Hematopoietic multipotent progenitor cell treated with erythropoietin and hydrocortisone succinate and interleukin-3 and kit ligand, for 15 days (in vitro differentiated cells): Measurements from ENCODE around the gene IGFLR1.
"Not testable (repeated sequence)": the region's sequence is repeated elsewhere in the genome, so short reads cannot be mapped to it uniquely, and the experiment has no call there.

Experiments used
- DNase-seq: peaks from one replicate; pipeline ENCODE4 v3.0.0-alpha.2; 2015; ENCODE audit warnings: low spot score

IGFLR1 gene

GRCh38 chr19:35739275-35740107 lies 2.8 kb downstream of the IGFLR1 start:
- no peak for DNase-seq

- DNase-seq = no peak
These were observed 3.4 kb downstream of the IGFLR1 start for GRCh38 chr19:35738887-35739229.

GRCh38 chr19:35738021-35738886 lies 4.0 kb downstream of the IGFLR1 start:
- no peak for DNase-seq

GRCh38 chr19:35736913-35737886 lies 5.1 kb downstream of the IGFLR1 start:
- peak; percentile 17 for DNase-seq

- no peak for DNase-seq
These were observed 7.4 kb downstream of the IGFLR1 start for GRCh38 chr19:35734889-35735288.

- no peak for DNase-seq
These were observed 8.0 kb downstream of the IGFLR1 start for GRCh38 chr19:35734273-35734672.

GRCh38 chr19:35733180-35734125 lies 8.8 kb downstream of the IGFLR1 start:
- DNase-seq = no peak

GRCh38 chr19:35732540-35733179 lies 9.6 kb downstream of the IGFLR1 start:
- no peak for DNase-seq

- DNase-seq = no peak
These were observed 10.4 kb downstream of the IGFLR1 start for GRCh38 chr19:35731779-35732405.

- DNase-seq = no peak
These were observed 10.9 kb downstream of the IGFLR1 start for GRCh38 chr19:35731353-35731752.

GRCh38 chr19:35730326-35730725 lies 11.9 kb downstream of the IGFLR1 start:
- DNase-seq = no peak

- no peak for DNase-seq
These were observed 12.5 kb downstream of the IGFLR1 start for GRCh38 chr19:35729763-35730162.

- no peak for DNase-seq
These were observed 13.2 kb downstream of the IGFLR1 start for GRCh38 chr19:35729021-35729420.

GRCh38 chr19:35727956-35728706 lies 14.1 kb downstream of the IGFLR1 start:
- no peak for DNase-seq

- no peak for DNase-seq
These were observed 14.9 kb downstream of the IGFLR1 start for GRCh38 chr19:35727053-35727955.

- no peak for DNase-seq
These were observed 16.9 kb downstream of the IGFLR1 start for GRCh38 chr19:35725216-35725861.

- DNase-seq = no peak
These were observed 17.7 kb downstream of the IGFLR1 start for GRCh38 chr19:35724560-35724959.

- DNase-seq = not testable (repeated sequence)
These were observed 18.1 kb downstream of the IGFLR1 start for GRCh38 chr19:35724132-35724531.
